Keratinocyte (primary cell): ENCODE data around the gene ZNF710. TPM values are rescaled to one million over a fixed set of nuclear protein-coding genes. Genes with fewer than 3 reads are reported as not detected.

ENCODE experiments used
- DNase-seq: peaks from one replicate; pipeline ENCODE4 v3.0.0-alpha.2; 2011; ENCODE audit warnings: low read depth, missing footprints, low spot score
- FAIRE-seq: peaks from 2 replicates; lab custom pipeline; 2011; peaks lifted over from hg19 to GRCh38; lab: Jason Lieb, UNC
- H2AFZ ChIP-seq: 2 replicates; pipeline ENCODE4 v1.6.0; 2012; ENCODE audit warnings: low read length, control low read depth, inconsistent platforms; ENCODE audit not compliant: control insufficient read depth
- H3K27ac ChIP-seq: 2 replicates; pipeline ENCODE4 v1.5.1; 2011; ENCODE audit warnings: low read length; ENCODE audit not compliant: control insufficient read depth, insufficient read depth
- H3K27me3 ChIP-seq: 3 replicates; pipeline ENCODE4 v1.6.0; 2011; ENCODE audit warnings: low read length; ENCODE audit not compliant: control insufficient read depth, insufficient read depth; ENCODE audit errors: extremely low read depth
- H3K36me3 ChIP-seq, 2 experiments: 2 replicates in 1 of 2; 3 replicates in 1 of 2; pipeline ENCODE4 v1.5.1; 2011; ENCODE audit warnings: low read length in 2 of 2, mild to moderate bottlenecking in 1 of 2; ENCODE audit not compliant: control insufficient read depth in 2 of 2, insufficient read depth in 2 of 2; ENCODE audit errors: extremely low read depth in 1 of 2
- H3K4me1 ChIP-seq: 3 replicates; pipeline ENCODE4 v1.5.1; 2011; ENCODE audit warnings: low read length; ENCODE audit not compliant: control insufficient read depth, insufficient read depth; ENCODE audit errors: extremely low read depth
- H3K4me2 ChIP-seq: 3 replicates; pipeline ENCODE4 v1.6.0; 2011; ENCODE audit warnings: low read depth, low read length; ENCODE audit not compliant: control insufficient read depth, insufficient read depth; ENCODE audit errors: extremely low read depth
- H3K4me3 ChIP-seq, 3 experiments: fragments of 200-600 bp in 1 of 3; sonication (generic) in 1 of 3; 2 replicates in 2 of 3; 3 replicates in 1 of 3; pipeline ENCODE4 v1.5.1; 2011 to 2016; ENCODE audit warnings: low read length in 3 of 3, mild to moderate bottlenecking in 3 of 3, control low read depth in 2 of 3, inconsistent platforms in 1 of 3, low read depth in 1 of 3, mixed read lengths in 1 of 3, mixed run types in 1 of 3, moderate library complexity in 1 of 3; ENCODE audit not compliant: control insufficient read depth in 2 of 3, insufficient read depth in 2 of 3; ENCODE audit errors: extremely low read depth in 1 of 3
- H3K79me2 ChIP-seq: 2 replicates; pipeline ENCODE4 v1.6.0; 2012; ENCODE audit warnings: low read length; ENCODE audit not compliant: control insufficient read depth, insufficient read depth
- H3K9ac ChIP-seq: 3 replicates; pipeline ENCODE4 v1.6.0; 2011; ENCODE audit warnings: low read length; ENCODE audit not compliant: control insufficient read depth, insufficient read depth; ENCODE audit errors: extremely low read depth
- H3K9me1 ChIP-seq: 3 replicates; pipeline ENCODE4 v1.6.0; 2011; ENCODE audit warnings: low read length; ENCODE audit not compliant: control insufficient read depth, insufficient read depth; ENCODE audit errors: extremely low read depth
- H3K9me3 ChIP-seq: 2 replicates; pipeline ENCODE4 v1.5.1; 2012; ENCODE audit warnings: low read depth, low read length; ENCODE audit not compliant: control insufficient read depth
- H4K20me1 ChIP-seq: 3 replicates; pipeline ENCODE4 v1.6.0; 2011; ENCODE audit warnings: low read length; ENCODE audit not compliant: control insufficient read depth, insufficient read depth; ENCODE audit errors: extremely low read depth
- EZH2 ChIP-seq: IDR thresholded peaks from one replicate; pipeline ENCODE4 v1.6.1; 2012; ENCODE audit warnings: inconsistent platforms, mild to moderate bottlenecking, low read length, moderate library complexity
- dilution Hi-C: fragments of 300-500 bp; cut with MboI; formaldehyde crosslinking; loops from one replicate; pipeline ENCODE4 v1.7.0; 2020; ENCODE audit warnings: low sequenced_read_pairs; ENCODE audit not compliant: extremely low pct_ligation_motif_present
- polyA plus RNA-seq, 5 experiments: library from polyadenylated mRNA; depleted of rRNA in 3 of 5; stranded (reverse) in 3 of 5; stranded (forward) in 1 of 5; unstranded in 1 of 5; fragments of >200 nt; gene quantifications; 1 replicate in 1 of 5; 2 replicates in 3 of 5; 3 replicates in 1 of 5; pipeline versions ENCODE4 v1.2.1 to v1.2.3, GENCODE V29; 2011 to 2012; ENCODE audit warnings: missing spikeins in 2 of 5, low read depth in 1 of 5, low replicate concordance in 1 of 5
- TF ChIP-seq, protein P1 (sequence below), 3 experiments: IDR thresholded peaks in 1 of 3; conservative IDR thresholded peaks in 1 of 3; optimal IDR thresholded peaks in 1 of 3; 2 replicates in 2 of 3; 3 replicates in 1 of 3; pipeline versions ENCODE3 to v1.5.1; 2011; ENCODE audit warnings: low read length in 3 of 3, mild to moderate bottlenecking in 3 of 3, moderate library complexity in 2 of 3, control low read depth in 1 of 3, inconsistent platforms in 1 of 3; ENCODE audit not compliant: insufficient read depth in 2 of 3; ENCODE audit errors: extremely low read depth in 1 of 3

Gene ZNF710
- polyA plus RNA-seq, 1 donor (not counting 4 experiments of a cell fraction or from before 2014, with no cell fraction given), result 4.5 TPM

- Histone ChIP-seq H3K27me3 (no peaks in the 10 kb centered on the region), H4K20me1 (no peaks in the 10 kb centered on the region), H3K4me2 (no peak overlapping the region), H3K79me2 (no peaks in the 10 kb centered on the region), H3K9ac (no peak overlapping the region), H3K4me3 (no peak overlapping the region), H3K36me3 (no peaks in the 10 kb centered on the region), H3K9me3 (peaks cover 7% of the 10 kb centered on the region), H3K27ac (no peak overlapping the region), H2AFZ (no peak overlapping the region), H3K9me1 (no peaks in the 10 kb centered on the region), H3K4me1 (no peaks in the 10 kb centered on the region)
- TF ChIP-seq, protein P1, sequence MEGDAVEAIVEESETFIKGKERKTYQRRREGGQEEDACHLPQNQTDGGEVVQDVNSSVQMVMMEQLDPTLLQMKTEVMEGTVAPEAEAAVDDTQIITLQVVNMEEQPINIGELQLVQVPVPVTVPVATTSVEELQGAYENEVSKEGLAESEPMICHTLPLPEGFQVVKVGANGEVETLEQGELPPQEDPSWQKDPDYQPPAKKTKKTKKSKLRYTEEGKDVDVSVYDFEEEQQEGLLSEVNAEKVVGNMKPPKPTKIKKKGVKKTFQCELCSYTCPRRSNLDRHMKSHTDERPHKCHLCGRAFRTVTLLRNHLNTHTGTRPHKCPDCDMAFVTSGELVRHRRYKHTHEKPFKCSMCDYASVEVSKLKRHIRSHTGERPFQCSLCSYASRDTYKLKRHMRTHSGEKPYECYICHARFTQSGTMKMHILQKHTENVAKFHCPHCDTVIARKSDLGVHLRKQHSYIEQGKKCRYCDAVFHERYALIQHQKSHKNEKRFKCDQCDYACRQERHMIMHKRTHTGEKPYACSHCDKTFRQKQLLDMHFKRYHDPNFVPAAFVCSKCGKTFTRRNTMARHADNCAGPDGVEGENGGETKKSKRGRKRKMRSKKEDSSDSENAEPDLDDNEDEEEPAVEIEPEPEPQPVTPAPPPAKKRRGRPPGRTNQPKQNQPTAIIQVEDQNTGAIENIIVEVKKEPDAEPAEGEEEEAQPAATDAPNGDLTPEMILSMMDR (optimal IDR thresholded peaks at IDR 0.05 in 1 of 3, IDR thresholded peaks at IDR 0.05 in 1 of 3, conservative IDR thresholded peaks at IDR 0.05 in 1 of 3; ENCODE audit: extremely low read depth in 1 of 3, insufficient read depth in 2 of 3, low read length in 3 of 3), result no peak
- no peak for TF ChIP-seq EZH2
- dilution Hi-C loops, result no loop called here
- no peak for DNase-seq
- FAIRE-seq, result no peak
These were observed 112.0 kb downstream of the ZNF710 start for GRCh38 chr15:90113166-90113565.

DNA sequence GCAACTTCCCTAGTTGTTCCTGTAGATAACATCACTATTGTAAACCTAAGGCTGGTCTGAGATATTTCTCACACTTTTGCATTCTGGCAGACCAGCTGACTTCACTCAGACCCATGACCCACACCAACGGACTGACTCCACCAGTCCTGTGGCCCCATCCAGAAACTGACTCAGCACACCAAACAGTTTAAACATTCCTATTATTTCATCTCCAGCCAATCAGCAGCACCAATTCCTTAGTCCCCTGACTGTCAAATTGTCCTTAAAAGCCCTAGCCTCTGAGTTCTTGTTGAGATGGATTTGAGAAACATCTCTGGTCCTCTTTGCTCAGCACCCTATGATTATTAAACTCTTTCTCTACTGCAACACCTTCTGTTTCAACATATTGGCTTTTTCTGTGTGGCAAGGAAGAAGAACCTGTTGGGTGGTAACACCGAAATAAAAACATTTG lies 113.4 kb downstream of the ZNF710 start:
- no peak overlapping the region for H3K4me3 ChIP-seq
- H3K9me1 ChIP-seq, result no peaks in the 10 kb centered on the region
- no peak overlapping the region for H3K4me2 ChIP-seq
- no peaks in the 10 kb centered on the region for H3K4me1 ChIP-seq
- no peaks in the 10 kb centered on the region for H3K79me2 ChIP-seq
- no peak for DNase-seq
- H3K9me3 ChIP-seq, result peaks cover 7% of the 10 kb centered on the region
- no peaks in the 10 kb centered on the region for H3K36me3 ChIP-seq
- dilution Hi-C loops, result no loop called here
- TF ChIP-seq EZH2, result no peak
- TF ChIP-seq, protein P1 (optimal IDR thresholded peaks at IDR 0.05 in 1 of 3, IDR thresholded peaks at IDR 0.05 in 1 of 3, conservative IDR thresholded peaks at IDR 0.05 in 1 of 3; ENCODE audit: extremely low read depth in 1 of 3, insufficient read depth in 2 of 3, low read length in 3 of 3), result no peak
- H3K27ac ChIP-seq, result no peak overlapping the region
- H2AFZ ChIP-seq, result no peak overlapping the region
- no peak for FAIRE-seq
- H3K9ac ChIP-seq, result no peak overlapping the region
- H3K27me3 ChIP-seq, result no peaks in the 10 kb centered on the region
- H4K20me1 ChIP-seq, result no peaks in the 10 kb centered on the region
